SK-N-SH (cell line): ENCODE measurements around the gene SPOCK1.

Experiments used
- CTCF ChIP-seq: fragments of 200-600 bp; sonication (generic); IDR thresholded peaks from 2 replicates; pipeline ENCODE4 v1.6.1; 2017; ENCODE audit warnings: antibody characterized with exemption, mild to moderate bottlenecking, moderate library complexity
- JUND ChIP-seq: IDR thresholded peaks from 2 replicates; pipeline ENCODE4 v1.4.0; 2012
- POLR2AphosphoS5 ChIP-seq: IDR thresholded peaks from 2 replicates; pipeline ENCODE4 v1.6.1; 2012; ENCODE audit warnings: low read depth, low read length
- RAD21 ChIP-seq: IDR thresholded peaks from 2 replicates; pipeline ENCODE4 v1.6.1; 2012; ENCODE audit warnings: mild to moderate bottlenecking, low read length
- YY1 ChIP-seq: IDR thresholded peaks from 2 replicates; pipeline ENCODE4 v1.4.0; 2012; ENCODE audit warnings: low read depth, mild to moderate bottlenecking

GRCh38 chr5:137268646-137269045 lies 230.5 kb downstream of the SPOCK1 start:
- TF ChIP-seq CTCF (no peak), YY1 (no peak), RAD21 (no peak), JUND (no peak), POLR2AphosphoS5 (no peak)
